RPMI7951 (cell line): ENCODE results near the gene CENPP. TPM values are rescaled to one million over a fixed set of nuclear protein-coding genes. Genes with fewer than 3 reads are reported as not detected.
A peak's percentile ranks its signal among the peaks of the same experiment; 100 is the strongest.

Experiments used
- DNase-seq: peaks from one replicate; pipeline ENCODE4 v3.0.0-alpha.2; 2012; ENCODE audit warnings: low read depth
- total RNA-seq: library from RNA; depleted of rRNA; stranded (reverse); fragments of >200 nt; shearing (Covaris generic); gene quantifications from 2 replicates; pipeline ENCODE4 v1.2.3, GENCODE V29; 2014; rRNA removed

CENPP gene
- 11.2 and 17.8 TPM in 2 replicates for total RNA-seq

DNA sequence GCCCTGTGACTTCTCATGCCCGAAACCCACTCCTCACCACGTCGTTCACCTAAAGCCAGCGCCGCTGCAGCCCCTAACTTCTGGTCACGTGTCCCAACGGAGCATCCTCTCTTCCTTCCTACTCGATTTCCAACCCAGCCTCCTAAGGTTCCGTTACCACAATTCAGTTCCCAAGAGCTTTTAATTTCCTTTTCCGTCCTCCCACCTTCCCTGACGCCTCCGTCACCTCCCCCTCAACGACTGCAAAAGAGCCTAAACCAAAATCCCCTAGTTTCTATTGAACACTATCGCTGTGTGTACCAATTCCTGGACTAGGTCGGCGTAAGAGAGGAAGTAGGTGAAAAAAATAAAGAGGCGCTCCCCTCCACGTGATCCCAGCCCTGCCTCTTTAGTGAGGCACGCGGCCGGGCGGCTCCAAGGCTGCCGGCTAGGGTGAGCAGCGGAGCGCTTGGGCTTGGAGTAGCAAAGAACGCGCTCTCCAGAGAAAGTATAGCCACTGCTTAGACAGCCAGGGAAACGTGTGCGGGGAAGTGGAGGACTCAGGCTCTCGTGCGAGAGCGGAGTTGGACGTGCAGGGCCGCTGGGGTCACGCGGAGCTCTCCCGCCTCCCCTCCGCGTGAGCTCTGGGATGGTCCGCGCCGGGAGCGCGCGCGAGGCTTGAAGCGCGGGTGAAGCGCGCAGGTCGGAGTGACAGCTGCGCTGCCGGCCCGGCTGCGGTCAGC is at the start of gene CENPP, which contains the start of gene NOL8:
CENPP (plus strand) TSS at position 685 of the 722 bp plus-strand sequence.
NOL8 (minus strand) TSS at position 82 of the 722 bp plus-strand sequence. CDS start 1,189 bp downstream, outside the sequence.
- DNase-seq, result peak; percentile 88

DNA sequence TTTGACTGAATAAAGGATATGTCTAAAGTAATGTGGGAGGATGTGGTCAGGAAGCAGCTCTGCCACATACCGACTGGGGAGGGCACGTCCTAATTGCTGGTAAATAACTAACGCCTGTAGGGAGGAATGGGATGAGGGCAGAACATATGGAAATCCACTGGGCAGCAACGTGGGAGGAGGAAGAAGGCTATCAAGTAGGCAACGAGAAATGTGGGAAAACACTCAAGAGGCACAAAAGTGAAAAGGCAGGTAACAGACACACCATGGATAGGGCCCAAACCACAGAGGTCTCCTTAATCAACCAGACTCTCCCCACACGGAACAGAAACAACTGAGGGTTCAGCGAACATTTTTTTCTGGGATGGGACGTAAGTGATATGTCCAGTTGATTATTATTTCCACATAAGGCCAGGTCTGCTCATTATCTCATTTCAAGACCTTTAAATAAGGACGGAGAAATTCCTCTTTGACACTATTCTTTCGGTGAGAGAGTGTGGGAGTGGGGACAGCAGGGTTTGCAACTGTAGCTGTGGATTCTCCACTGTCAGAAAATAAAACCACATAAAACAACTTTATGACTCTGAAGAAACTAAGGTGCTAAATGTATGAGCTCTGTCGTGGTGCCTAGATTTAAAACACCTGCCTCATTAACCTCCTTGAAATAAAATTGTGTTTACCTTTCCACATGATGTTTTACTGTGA is 49.3 kb upstream of the CENPP start:
- DNase-seq, result peak; percentile 77

DNA sequence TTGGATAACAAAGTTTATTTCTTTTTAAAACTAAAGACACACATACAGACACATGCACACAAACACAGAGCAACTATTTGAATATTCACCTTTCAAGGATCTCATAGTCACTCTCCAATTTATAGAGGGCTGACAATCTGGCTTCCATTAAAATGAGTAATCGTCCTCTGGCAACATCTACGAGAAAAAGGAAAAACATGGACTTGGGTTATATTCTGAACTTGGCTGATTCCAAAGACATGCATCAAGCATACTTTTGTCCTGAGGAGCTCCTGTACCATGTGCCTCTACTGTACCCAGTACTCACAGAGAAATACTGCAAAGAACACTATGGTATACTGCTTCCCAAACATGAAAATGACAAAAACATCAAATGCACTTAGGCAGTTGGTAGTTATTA is 47.6 kb upstream of the CENPP start:
- peak; percentile 58 for DNase-seq

DNA sequence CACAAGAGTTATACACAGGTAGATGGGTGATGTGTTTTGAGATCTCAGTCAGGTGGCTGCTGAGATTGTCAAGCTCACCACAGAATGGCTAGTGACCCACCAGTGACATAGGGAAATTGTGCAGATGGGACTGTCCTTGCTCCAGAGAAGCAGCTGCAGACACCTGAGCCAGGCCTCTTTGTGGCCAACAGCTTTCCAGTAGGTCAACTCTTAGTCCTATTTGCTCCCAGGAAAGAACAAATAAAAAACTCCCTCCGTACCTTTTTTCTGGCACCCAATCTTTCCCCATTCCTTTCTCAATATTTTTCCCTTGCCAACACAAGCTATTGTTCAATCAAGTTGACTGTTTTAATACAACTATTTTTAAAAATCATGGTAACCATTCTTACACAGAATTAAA is 46.5 kb upstream of the CENPP start:
- DNase-seq, result no peak

DNA sequence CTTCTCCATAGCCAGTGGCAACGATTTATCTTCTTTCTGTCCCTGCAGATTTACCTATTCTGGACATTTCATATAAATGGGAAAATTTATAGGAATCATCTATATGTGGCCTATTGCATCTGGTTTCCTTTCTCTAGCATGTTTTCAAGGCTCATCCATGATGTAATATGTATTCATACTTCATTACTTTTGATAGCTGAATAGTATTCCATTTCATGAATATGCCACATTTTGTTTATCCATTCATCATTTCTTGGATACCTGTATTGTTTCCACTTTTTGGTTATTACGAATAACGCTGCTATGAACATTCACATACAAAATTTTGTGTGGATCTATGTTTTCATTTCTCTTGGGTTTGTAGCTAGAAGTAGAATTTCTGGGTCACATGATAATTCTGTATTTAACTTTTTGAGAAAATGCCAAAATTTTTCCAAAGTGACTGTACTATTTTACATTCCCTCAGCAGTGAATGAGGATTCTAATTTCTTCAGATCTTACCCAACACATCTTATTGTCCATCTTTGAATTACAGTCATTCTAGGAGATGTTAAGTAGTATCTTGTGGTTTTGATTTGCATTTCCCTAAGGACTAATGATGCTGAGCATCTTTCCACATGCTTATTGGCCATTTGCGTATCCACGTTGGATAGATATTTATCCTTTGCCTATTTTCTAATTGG is 35.9 kb upstream of the CENPP start:
- peak; percentile 4 for DNase-seq

DNA sequence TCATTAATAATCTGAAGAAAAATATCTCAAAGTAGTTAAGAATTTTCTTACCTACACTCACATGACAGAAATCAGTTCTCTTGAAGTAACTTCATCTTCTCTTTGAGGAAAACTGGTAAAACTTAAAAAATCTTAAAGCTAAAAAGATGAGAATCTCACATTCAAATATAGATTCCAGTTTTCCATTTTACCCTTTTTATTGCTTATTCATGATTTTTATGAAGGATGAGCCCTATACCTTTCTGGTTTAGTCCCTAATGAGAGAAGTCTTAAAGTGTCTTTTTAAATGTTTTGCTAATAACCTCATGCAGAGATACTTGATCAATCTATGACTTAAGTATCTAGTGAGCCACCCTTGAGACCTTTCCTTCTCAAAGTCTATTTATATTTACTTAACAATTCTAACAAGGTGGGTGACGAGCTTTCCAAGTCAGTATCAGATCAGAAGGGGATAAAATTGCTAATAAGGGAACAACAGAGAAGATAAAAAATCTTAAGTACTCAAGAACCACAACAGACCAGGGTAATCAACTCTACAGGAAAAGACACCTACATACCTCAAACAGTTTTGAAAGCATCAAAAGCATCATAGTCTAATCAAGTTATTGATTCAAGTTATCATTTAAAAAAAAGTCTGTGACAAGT is 34.8 kb upstream of the CENPP start:
- no peak for DNase-seq

DNA sequence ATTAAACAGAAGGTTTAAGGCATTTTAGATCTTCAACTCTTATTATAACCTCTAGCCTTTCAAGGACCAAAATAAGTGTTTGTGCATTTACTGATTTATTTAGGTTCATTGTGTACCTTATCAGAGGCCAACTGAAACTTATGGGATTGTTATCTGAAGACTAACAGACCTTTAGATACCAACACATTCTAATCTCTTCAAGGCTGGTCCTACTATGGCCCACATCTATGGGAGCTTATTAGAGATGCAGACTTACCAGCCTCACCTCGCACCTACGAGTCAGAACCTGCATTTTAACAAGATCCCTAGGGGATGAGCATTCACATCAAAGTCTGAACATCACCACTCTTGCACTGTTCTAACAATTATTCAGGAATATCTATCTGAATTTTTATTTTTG is 34.2 kb upstream of the CENPP start:
- no peak for DNase-seq

DNA sequence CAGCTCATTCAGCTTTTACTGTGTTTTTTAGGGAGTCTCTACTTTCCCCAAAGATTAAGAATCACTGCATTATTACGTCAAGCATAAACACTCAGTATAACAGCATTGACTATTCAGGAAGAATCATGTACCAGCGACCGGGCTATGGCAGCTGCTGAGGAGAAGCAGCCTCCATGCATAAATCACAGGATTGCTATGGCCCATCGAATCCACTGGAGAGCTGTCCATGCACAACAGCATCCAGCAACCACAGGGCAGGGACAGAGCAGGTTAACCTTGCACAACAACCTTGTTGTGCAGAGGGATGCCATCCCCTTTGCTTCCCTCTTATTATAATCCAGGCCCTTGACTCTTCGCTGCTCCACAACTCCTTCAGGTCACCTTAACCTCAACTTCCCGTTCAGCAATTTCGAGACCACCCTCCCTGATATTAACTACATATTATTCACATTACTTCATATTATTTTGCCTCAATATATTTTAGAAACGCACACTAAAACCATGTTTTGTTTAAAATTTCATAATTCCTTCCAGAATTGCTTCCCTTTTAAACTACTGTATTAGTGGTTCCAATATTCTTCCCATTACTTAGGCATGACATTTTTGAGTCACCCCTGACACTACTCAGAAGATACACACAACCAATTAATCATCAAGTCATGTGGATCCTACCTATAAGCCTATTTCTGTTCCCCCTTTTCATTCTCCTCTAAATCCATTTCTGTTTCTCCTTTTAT is 33.2 kb upstream of the CENPP start:
- peak; percentile 9 for DNase-seq

DNA sequence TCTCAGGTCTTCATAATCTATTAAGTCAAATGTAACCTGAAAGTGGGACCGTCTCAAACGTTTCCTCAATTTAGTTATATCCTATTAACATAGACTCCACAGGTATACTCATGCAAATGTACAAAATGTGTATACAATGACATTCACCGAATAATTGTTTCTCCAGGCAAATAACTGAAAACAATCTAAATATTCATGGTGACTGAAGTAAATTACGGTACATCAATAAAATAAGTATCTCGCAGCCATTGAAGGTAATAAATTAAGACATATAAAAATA is 32.7 kb upstream of the CENPP start:
- DNase-seq, result no peak

DNA sequence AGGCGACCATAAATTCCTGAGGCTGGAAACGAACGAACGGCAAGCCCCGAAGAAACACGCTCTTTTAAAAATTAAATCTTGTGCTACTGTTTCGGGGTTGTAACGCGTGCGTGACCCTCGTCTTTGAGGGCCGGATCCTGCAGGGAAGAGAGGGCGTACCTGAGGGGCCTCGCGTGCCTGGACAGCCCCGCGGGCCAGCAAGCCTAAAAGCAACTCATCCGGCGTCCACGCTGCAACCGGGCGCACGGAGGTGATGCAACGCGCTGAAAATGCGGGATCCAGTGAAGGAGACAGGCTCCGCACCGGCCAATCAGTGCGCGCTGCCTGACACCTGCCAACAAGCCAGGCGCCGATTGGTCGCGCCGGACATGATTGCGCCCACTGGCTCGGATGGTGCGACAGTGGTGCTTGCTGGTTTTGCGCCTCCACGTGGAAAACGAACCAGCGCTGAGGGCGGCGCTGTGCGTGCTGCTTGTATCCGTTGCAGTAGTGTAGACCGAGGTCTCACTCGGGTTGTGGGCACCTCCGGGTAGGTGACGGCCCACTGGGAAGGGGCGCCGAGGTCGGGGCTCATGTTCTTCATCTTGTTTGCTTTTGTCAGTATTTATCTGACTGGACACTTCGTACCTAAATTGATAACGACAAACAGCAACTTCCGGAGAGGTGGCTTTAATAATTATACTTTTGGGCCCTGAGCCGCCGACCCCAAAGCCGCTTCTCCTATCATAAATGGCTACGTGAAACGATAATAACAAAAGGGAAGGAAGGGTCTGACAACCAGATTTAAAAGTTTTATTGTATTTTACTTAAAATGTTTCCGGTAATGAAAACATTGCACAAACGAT is 32.1 kb upstream of the CENPP start, which contains the start of gene IARS1:
IARS1 (minus strand) TSS at position 246 of the 845 bp plus-strand sequence. CDS start 4,278 bp downstream, outside the sequence.
- peak; percentile 96 for DNase-seq

DNA sequence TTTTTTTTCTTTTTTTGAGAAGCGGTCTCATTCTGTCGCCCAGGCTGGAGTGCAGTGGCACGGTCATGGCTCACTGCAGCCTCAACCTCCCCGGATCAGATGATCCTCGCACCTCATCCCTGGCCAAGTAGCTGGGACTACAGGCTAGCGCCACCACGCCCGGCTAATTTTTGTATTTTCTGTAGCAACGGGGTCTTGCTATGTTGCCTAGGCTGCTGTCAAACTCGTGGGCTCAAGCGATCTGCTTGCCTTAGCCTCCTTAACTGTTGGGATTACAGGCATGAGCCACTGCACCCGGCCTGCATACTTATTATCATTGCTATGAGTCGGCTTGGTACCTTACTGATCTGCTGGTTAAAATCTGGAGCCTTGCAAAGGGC is 31.5 kb upstream of the CENPP start:
- peak; percentile 28 for DNase-seq

DNA sequence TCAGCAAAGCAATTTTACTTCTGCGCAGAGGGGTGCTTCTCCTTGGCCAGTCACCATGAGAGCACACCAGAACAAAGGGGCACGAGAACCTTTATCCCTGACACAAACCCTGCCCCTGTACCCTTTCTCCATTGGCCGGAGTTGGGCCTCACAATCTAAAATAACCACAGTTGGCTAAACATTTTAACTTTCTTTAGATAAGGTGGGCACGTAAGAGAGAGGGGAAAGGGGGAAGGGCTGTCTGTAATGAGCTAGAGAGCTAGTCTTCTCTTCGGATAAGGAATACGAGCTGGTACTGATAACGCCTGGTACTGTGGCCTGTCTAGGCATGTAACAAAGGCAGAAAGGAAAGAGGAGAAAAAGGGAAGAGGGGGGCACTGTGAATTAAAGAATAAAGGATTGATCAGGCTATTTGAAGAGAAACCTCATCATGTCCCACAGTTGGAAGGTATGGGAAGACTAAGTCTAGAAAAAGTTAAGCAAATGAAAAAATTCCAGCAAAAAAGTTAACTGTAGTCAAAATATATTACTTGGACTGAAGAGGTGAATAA is 30.4 kb upstream of the CENPP start:
- DNase-seq, result no peak

DNA sequence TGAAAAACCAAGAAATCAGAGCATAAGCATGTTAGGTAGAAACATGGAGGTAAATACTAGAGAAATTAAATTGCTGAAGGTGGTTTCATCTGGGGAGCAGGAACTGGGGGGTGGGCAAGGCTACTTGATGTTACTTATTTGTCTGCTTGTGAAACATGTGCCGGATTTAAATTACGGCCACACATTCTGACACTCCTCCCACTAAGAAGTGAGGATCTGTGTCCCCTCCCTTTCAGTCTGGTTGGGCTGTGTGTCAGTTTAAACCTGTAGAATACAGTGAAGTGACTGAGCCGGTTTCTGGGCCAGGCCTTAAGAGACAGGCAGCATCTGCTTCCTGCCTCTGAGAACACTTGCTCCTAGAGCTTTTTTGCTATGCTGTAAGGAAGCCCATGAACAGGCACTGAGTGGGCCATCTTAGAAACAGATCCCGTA is 29.9 kb upstream of the CENPP start:
- no peak for DNase-seq

DNA sequence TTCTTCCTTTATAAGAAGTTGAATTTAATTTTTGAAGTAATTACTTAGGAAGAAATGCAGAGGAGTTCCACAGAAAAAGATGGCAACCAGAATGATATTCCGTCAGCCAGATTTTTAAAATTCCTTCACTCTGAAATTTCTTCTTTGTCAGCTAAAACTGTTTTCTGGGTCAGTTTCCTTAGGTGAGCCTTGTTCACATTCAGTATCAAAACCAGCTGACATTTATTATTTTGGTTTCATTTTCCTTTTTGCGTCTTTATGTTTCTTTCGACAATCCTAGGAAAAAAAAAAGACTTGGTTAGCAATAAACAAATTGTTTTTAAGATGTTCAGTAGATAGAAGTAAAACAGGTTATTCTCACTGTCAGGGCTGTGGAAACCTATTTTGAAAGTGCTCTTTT is 28.1 kb upstream of the CENPP start:
- DNase-seq, result no peak

DNA sequence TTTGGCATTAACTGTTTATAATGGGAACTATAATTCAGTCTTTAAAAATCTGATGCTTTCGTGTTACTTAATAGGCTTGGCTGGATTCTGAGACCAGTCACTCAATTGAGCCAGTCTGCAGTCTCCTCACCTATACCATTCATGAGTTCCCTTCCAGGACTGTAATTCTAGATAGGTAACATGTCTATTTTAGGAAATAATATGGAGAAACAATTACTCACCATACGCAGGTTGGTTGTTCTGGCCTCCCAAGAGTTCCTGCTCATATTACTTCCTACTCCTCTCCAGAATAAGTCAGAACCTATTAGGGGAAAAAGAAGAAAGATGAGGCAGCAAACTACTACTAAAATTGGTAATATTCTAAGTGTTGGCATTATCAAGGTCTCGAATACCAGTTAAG is 27.7 kb upstream of the CENPP start:
- no peak for DNase-seq

DNA sequence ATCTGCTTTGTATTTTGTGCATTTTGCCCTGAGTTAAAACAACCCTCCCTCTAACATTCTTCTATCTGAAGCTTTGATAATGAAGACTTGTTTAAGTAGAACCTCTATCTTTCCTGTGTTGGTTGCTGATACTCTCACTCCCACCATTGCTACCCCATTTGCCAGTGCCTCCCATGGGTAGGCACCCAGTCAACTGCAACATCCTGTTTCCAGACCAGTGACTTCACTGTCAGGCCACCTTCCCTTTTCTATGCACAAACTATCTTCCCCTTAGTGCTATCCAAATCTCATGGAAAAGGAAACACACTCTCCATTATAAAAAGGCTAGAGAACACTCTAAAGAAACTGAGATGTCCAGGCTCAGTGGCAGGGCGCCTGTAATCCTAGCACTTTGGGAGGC is 26.6 kb upstream of the CENPP start:
- DNase-seq, result no peak

DNA sequence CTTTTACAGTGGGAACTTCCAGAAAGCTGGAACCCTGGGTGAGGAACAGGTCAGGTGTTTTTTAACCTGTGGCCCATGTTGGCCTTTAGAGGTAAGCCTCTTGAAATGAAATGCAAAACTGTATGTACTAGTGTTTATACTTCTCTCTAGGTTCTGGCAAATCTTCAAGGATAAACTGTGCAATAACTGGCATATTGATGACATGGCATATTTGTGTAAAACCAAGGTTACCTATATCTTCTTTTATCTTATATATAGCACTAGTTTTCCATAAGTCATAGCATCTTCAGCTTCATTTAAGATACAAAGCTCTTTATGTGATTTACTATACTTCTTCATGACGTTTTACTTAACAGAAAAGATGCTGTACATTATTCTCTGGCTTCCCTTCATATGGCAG is 24.8 kb upstream of the CENPP start:
- no peak for DNase-seq

DNA sequence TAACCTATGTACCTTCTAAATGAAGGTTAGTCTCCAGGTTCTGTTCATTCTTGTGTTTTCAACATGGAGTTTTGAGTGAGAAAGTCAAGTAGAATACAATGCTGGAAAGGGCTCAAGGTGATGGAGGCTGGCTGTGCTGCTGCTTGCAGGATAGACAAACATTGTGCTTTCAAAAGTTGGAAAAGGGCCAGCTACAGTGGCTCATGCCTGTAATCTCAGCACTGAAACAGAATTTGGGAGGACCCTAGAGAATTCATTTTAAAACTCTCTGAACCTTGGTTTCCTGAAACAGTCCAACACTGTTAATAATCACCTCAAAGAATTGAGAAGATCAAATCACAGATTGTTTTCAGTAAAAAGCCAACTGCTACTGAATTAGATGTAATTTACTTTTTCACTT is 16.9 kb upstream of the CENPP start:
- no peak for DNase-seq

DNA sequence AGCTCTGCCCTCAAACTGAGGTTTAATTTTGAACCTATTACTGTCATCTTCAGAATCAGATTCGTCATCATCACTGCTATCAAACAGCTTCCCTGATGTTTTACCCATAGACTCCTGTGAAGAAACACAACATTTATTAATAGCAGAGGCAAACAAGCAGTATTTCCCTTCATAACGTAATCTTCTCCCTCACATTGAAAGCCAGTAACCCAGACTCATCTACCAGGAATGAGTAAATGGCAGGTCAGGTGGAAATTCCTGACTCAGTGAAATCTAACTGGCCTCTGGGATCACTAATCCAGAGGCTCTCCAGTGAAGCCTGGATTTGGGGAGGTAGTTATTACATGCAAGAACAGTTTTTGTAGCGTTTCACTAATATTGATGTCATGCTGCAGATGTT is 15.2 kb upstream of the CENPP start:
- DNase-seq, result no peak

DNA sequence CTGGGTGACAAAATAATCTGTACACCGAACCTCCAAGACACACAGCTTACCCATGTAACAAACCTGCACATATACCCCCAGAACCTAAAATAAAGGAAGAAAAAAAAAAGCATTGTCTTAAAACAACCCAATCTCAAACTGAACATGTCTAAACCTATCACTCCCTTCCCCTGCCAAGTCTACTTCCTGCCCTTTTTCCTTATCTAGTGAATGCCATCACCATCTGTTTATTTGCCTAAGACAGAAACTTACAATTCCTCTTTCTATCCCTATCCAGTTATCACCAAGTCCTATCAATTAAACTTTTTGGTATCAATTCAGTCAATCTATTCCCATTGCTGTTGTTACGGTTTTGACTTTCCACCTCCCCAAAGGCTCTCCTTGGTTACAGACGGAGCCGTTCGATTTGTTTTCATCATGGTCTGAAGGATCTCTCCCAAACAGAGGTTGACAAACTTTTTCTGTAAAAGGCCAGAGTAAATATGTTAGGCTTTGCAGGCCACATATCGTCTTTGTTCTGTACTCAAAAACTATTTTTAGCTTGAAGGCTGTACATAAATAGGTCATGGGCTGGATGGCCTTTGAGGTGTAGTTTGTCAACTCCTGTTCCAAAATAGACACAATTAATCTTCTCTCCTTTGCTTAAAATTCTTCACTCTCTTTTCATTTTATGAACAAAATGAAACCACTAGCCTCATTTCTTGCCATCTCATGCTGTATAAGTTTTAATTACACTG is 12.7 kb upstream of the CENPP start:
- no peak for DNase-seq
